Activated T-cell treated with anti-CD3 and anti-CD28 coated beads, Interleukin-2, amount 50 U/mL, for 72 hours (primary cell): ENCODE measurements around the gene CASK. TPM values are rescaled to one million over a fixed set of nuclear protein-coding genes. Genes with fewer than 3 reads are reported as not detected.

Experiments
- ATAC-seq, 2 donors: fragments of 150-1000 bp; cut with Tn5 transposase; replicated peaks in 1 of 2; 2 replicates each; pipeline ENCODE4 v1.10.0; 2021; ENCODE audit warnings: moderate library complexity in 2 of 2, mild to moderate bottlenecking in 1 of 2
- DNase-seq, 2 donors: peaks; one replicate each; pipeline ENCODE4 v3.0.0; 2021 to 2022; ENCODE audit warnings: mixed read lengths in 1 of 2
- H3K27ac Mint-ChIP-seq: one replicate; pipeline ENCODE4 v1.8.0; 2022; ENCODE audit warnings: mild to moderate bottlenecking, moderate library complexity, mixed read lengths
- H3K27me3 Mint-ChIP-seq: one replicate; pipeline ENCODE4 v1.8.0; 2022; ENCODE audit warnings: low read depth, mixed read lengths
- H3K36me3 Mint-ChIP-seq, 2 donors: one replicate each; pipeline ENCODE4 v1.8.0; 2022; ENCODE audit warnings: mixed read lengths in 2 of 2, mild to moderate bottlenecking in 1 of 2; ENCODE audit not compliant: insufficient read depth in 2 of 2
- H3K4me1 Mint-ChIP-seq: one replicate; pipeline ENCODE4 v1.8.0; 2022; ENCODE audit warnings: low read depth, mixed read lengths
- H3K4me3 Mint-ChIP-seq, 2 donors: one replicate each; pipeline ENCODE4 v1.8.0; 2022; ENCODE audit warnings: mild to moderate bottlenecking in 2 of 2, mixed read lengths in 2 of 2, moderate library complexity in 2 of 2
- H3K9me3 Mint-ChIP-seq, 2 donors: one replicate each; pipeline ENCODE4 v1.8.0; 2022; ENCODE audit warnings: mixed read lengths in 2 of 2
- total RNA-seq, 2 donors: library from RNA; stranded (reverse); gene quantifications; one replicate each; pipeline ENCODE4 v1.2.3, GENCODE V29; 2022

CASK gene
- total RNA-seq, 2 donors from 2014 or later: 24.0 to 36.3 TPM

- Mint-ChIP-seq H3K4me3 (peak overlapping the region in 1 of 2 donors; percentile 70), H3K27ac (peak overlapping the region; percentile 87), H3K4me1 (peaks cover 5% of the 10 kb centered on the region), H3K27me3 (peaks cover 16% of the 10 kb centered on the region), H3K9me3 (no peaks in the 10 kb centered on the region), H3K36me3 (no peaks in the 10 kb centered on the region)
- ATAC-seq (peak; percentile 37 to 78), DNase-seq (no peak)
Observed at GRCh38 chrX:41932885-41933284, 9.5 kb upstream of the CASK start.

- Mint-ChIP-seq H3K27me3 (peaks cover 16% of the 10 kb centered on the region), H3K4me3 (no peak overlapping the region), H3K36me3 (no peaks in the 10 kb centered on the region), H3K4me1 (peaks cover 5% of the 10 kb centered on the region), H3K9me3 (no peaks in the 10 kb centered on the region), H3K27ac (no peak overlapping the region)
- no peak for ATAC-seq
- no peak for DNase-seq
Observed at GRCh38 chrX:41931591-41931990, 8.2 kb upstream of the CASK start.

DNA sequence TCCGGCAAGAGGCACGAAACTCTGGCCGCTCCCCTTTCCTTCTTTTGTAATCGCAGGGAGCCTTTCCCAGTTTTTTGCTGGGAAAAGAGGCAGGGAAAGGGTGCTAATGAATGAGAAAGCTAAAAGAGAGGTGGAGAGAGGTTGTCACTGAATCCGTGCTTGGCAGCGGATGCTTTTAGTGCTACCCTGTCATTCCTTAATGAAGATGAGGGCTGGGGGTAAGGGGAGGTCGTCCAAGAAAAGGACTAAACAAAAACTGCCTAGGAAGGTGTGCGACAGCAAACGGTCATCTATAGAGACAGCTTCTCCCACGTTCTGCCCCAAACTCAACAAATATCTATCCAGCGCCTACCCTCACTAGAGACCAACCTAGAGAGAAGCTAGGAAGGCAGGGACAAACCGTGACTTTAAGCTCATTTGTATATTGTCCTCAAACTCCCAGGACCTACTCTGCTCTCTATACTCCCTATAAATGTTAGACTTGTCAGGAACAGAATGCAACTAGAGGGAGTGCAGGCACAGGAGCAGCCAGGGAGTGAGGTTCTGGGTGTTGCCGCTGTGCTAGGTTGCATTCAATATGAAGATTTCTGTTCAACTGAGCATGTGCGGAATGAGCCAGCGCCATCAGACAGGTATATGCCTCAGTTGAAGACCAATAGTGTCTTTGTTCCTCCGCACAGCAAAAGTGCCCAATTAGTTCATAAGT lies 777 bp upstream of the CASK start:
- Mint-ChIP-seq H3K9me3 (no peaks in the 10 kb centered on the region), H3K27me3 (peaks cover 6% of the 10 kb centered on the region), H3K36me3 (peaks cover 5 to 7% of the 10 kb centered on the region in 2 donors), H3K27ac (no peak overlapping the region), H3K4me3 (peak overlapping the region; percentile 89), H3K4me1 (peaks cover 25% of the 10 kb centered on the region)
- ATAC-seq (peak in 1 of 2 donors; percentile 16), DNase-seq (peak; percentile 10 to 15)

DNA sequence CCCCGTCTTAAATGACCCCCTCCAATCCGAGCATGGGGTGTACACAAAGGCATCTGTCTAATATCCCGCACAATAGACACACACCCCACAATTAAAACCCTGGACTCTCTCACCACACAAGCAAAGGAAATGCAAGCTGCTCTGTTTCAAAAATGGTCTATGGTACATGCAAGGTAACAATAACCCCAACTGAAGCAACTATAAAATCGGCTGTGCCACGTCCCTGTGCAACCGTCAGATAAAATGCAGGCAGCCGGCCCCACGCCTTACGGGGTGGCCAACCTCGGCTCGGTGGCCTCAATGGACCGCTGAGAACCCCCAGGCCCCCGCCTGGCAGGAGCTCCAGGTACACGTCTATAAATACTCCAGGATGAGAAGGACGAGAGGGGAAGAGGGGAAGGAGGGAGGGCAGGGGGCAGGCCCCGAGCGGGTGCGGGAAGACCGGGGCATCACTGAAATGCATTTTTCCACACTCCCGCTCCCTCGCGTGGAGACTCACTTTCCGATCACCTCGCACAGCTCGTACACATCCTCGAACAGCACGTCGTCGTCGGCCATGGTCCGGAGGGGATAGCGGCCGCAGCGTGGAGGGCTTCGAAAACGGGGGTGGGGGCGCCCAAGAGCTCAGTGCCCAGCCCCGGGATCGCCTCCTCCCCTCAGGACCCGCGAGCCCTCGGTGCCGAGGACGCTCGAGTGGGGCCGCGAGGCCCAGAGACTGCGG lies 763 bp downstream of the CASK start:
- DNase-seq (peak; percentile 17 to 23), ATAC-seq (peak in 1 of 2 donors; percentile 1)
- Mint-ChIP-seq H3K27ac (peak overlapping the region; percentile 79), H3K9me3 (no peaks in the 10 kb centered on the region), H3K36me3 (peaks cover 5 to 7% of the 10 kb centered on the region in 2 donors), H3K4me3 (peak overlapping the region; percentile 90 to 93), H3K27me3 (peaks cover 6% of the 10 kb centered on the region), H3K4me1 (peaks cover 34% of the 10 kb centered on the region)

DNA sequence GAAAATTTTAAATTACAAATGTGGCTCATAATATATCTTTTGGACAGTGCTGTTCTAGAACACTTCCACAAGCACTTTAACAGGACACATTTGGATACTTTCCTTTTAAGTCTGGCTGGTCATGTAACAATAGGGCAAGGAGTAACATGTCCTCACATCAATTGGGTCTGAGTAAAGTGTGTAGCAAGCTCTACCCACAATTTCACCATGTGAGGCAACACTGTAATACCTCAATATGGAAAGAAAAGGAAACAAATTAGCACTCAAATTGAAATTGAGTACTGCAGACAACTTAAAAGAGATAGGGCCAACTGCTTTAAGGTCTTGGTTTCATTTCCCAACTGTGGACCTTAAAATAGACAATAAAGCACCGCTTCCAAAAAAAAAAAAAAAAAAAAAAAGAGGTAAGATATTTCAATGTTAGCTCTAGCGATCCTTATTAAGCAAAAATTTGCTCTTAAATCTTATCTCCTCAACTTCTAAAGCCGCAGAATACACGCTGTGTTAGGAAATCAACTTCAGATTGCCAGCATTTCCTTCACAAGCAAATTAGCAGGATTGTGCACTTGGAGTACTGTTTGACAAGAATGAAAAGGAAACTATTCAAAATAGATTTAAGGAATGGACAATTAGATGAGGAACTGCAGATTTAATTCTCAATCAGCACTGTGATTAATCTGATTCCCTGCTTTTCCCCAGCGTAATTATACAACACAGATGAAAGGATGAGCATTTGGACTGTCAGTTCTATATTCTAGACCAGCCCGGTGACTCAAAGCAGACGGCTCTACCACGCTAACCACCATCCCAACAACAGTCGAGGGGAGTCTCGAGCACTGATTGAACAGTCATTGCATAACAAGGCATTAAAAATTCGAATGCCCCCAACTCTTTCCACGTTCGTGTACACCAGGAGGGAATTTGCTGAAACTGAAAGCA lies 1.6 kb downstream of the CASK start:
- ATAC-seq (peak; percentile 50 to 52), DNase-seq (peak; percentile 35 to 60)
- peaks cover 6% of the 10 kb centered on the region for H3K27me3 Mint-ChIP-seq
- peaks cover 5 to 7% of the 10 kb centered on the region in 2 donors for H3K36me3 Mint-ChIP-seq
- H3K4me1 Mint-ChIP-seq: peaks cover 40% of the 10 kb centered on the region
- no peaks in the 10 kb centered on the region for H3K9me3 Mint-ChIP-seq
- peak overlapping the region; percentile 90 to 93 for H3K4me3 Mint-ChIP-seq
- peak overlapping the region; percentile 79 for H3K27ac Mint-ChIP-seq

- peak overlapping the region; percentile 31 to 84 for H3K4me3 Mint-ChIP-seq
- peaks cover 47% of the 10 kb centered on the region for H3K4me1 Mint-ChIP-seq
- peaks cover 5 to 7% of the 10 kb centered on the region in 2 donors for H3K36me3 Mint-ChIP-seq
- DNase-seq (no peak), ATAC-seq (no peak)
- H3K9me3 Mint-ChIP-seq: no peaks in the 10 kb centered on the region
- peak overlapping the region; percentile 91 for H3K27ac Mint-ChIP-seq
- H3K27me3 Mint-ChIP-seq: no peaks in the 10 kb centered on the region
Observed at GRCh38 chrX:41919870-41920269, 3.5 kb downstream of the CASK start.

GRCh38 chrX:41917517-41917916 lies 5.8 kb downstream of the CASK start:
- Mint-ChIP-seq H3K27me3 (no peaks in the 10 kb centered on the region), H3K4me1 (peaks cover 48% of the 10 kb centered on the region), H3K36me3 (peaks cover 5 to 6% of the 10 kb centered on the region in 2 donors), H3K9me3 (no peaks in the 10 kb centered on the region), H3K27ac (peak overlapping the region; percentile 67), H3K4me3 (peak overlapping the region; percentile 59 to 92)
- DNase-seq: no peak
- ATAC-seq: no peak

DNA sequence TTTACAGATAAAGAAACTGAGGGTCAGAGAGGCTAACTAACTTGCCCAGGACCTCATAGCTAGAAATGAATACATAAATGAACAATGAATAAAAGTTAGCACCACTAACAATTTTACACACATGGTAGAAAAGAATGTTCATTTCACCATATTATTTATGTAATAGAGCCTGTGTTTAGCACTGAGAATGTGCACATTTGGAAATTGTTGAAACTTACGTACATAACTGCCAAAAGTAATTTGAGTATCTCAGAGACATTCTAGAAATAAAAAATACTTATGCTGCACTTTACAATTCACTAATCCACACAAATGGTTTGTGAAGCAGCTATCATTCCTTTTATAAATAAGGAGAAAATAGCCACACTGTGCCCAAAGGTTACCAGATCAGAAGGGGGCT lies 9.9 kb downstream of the CASK start:
- Mint-ChIP-seq H3K27ac (no peak overlapping the region), H3K4me3 (no peak overlapping the region), H3K36me3 (no peaks in the 10 kb centered on the region), H3K4me1 (peaks cover 29% of the 10 kb centered on the region), H3K27me3 (no peaks in the 10 kb centered on the region), H3K9me3 (no peaks in the 10 kb centered on the region)
- no peak for ATAC-seq
- DNase-seq: no peak

- Mint-ChIP-seq H3K4me3 (peak overlapping the region in 1 of 2 donors; percentile 41), H3K9me3 (no peaks in the 10 kb centered on the region), H3K36me3 (no peaks in the 10 kb centered on the region), H3K27ac (peak overlapping the region; percentile 42), H3K4me1 (peaks cover 23% of the 10 kb centered on the region), H3K27me3 (no peaks in the 10 kb centered on the region)
- peak; percentile 29 to 80 for ATAC-seq
- no peak for DNase-seq
Observed at GRCh38 chrX:41912923-41913322, 10.4 kb downstream of the CASK start.

- Mint-ChIP-seq H3K4me3 (peak overlapping the region in 1 of 2 donors; percentile 16), H3K9me3 (no peaks in the 10 kb centered on the region), H3K27me3 (no peaks in the 10 kb centered on the region), H3K36me3 (peaks cover 0 to 2% of the 10 kb centered on the region in 2 donors), H3K27ac (peak overlapping the region; percentile 57), H3K4me1 (peaks cover 15% of the 10 kb centered on the region)
- ATAC-seq (peak; percentile 41 to 56), DNase-seq (no peak)
Observed at GRCh38 chrX:41909068-41909467, 14.3 kb downstream of the CASK start.

- Mint-ChIP-seq H3K9me3 (no peaks in the 10 kb centered on the region), H3K27me3 (no peaks in the 10 kb centered on the region), H3K4me3 (peak overlapping the region in 1 of 2 donors; percentile 52), H3K36me3 (peaks cover 5 to 10% of the 10 kb centered on the region in 2 donors), H3K4me1 (peaks cover 15% of the 10 kb centered on the region), H3K27ac (peak overlapping the region; percentile 72)
- peak; percentile 75 to 78 for ATAC-seq
- DNase-seq: peak; percentile 12 to 15
Observed at GRCh38 chrX:41906515-41907187, 16.7 kb downstream of the CASK start.

DNA sequence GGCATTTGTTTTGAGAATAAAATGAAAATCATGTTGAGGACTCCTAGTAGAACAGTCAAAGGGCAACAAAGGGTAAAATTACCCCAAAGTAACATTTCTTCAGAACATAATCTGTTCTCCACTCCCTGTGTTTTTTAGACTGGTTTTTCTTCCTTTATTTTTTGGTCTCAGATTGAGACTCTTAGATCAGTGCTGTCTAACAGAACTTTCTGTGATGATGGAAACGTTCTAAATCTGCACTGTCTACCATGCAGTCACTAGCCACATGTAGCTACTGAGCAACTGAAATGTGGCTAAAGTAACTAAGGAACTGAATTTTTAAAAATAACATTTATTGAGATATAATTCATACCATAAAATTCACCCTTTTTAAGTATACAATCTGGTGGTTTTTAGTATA lies 19.8 kb downstream of the CASK start:
- Mint-ChIP-seq H3K4me1 (peaks cover 10% of the 10 kb centered on the region), H3K27me3 (no peaks in the 10 kb centered on the region), H3K9me3 (peaks cover 2% of the 10 kb centered on the region in 2 donors), H3K36me3 (peaks cover 14 to 19% of the 10 kb centered on the region in 2 donors), H3K27ac (no peak overlapping the region), H3K4me3 (no peak overlapping the region)
- ATAC-seq (no peak), DNase-seq (no peak)
